HG03103 (cell line): Measurements from ENCODE around the gene ZDHHC14.

Experiments used
- ATAC-seq: cut with Tn5 transposase; IDR thresholded peaks from one replicate; pipeline ENCODE4 v1.9.1; 2021; ENCODE audit warnings: low read depth; ENCODE audit not compliant: unreplicated experiment

ZDHHC14 gene

GRCh38 chr6:157607317-157608109, 226.5 kb downstream of the ZDHHC14 start:
- no peak for ATAC-seq

GRCh38 chr6:157608221-157609075, 227.5 kb downstream of the ZDHHC14 start:
- no peak for ATAC-seq

- no peak for ATAC-seq
These were observed 228.1 kb downstream of the ZDHHC14 start for GRCh38 chr6:157609117-157609516.

- no peak for ATAC-seq
These were observed 228.6 kb downstream of the ZDHHC14 start for GRCh38 chr6:157609556-157609955.

- no peak for ATAC-seq
These were observed 229.5 kb downstream of the ZDHHC14 start for GRCh38 chr6:157610451-157610999.

GRCh38 chr6:157611406-157611805, 230.4 kb downstream of the ZDHHC14 start:
- no peak for ATAC-seq

GRCh38 chr6:157613011-157613522, 232.1 kb downstream of the ZDHHC14 start:
- ATAC-seq: no peak

GRCh38 chr6:157614026-157614568, 233.1 kb downstream of the ZDHHC14 start:
- no peak for ATAC-seq

GRCh38 chr6:157615420-157615769, 234.4 kb downstream of the ZDHHC14 start:
- ATAC-seq: no peak

GRCh38 chr6:157615951-157616350, 235.0 kb downstream of the ZDHHC14 start:
- no peak for ATAC-seq

GRCh38 chr6:157620944-157621343, 240.0 kb downstream of the ZDHHC14 start:
- no peak for ATAC-seq

GRCh38 chr6:157621406-157621805, 240.4 kb downstream of the ZDHHC14 start:
- ATAC-seq: no peak

- ATAC-seq: no peak
These were observed 241.4 kb downstream of the ZDHHC14 start for GRCh38 chr6:157622427-157622826.

- no peak for ATAC-seq
These were observed 244.1 kb downstream of the ZDHHC14 start for GRCh38 chr6:157625111-157625510.

GRCh38 chr6:157625764-157626163, 244.8 kb downstream of the ZDHHC14 start:
- no peak for ATAC-seq

- ATAC-seq: no peak
These were observed 246.4 kb downstream of the ZDHHC14 start for GRCh38 chr6:157627195-157627966.

- no peak for ATAC-seq
These were observed 247.5 kb downstream of the ZDHHC14 start for GRCh38 chr6:157628463-157628862.

- ATAC-seq: no peak
These were observed 248.2 kb downstream of the ZDHHC14 start for GRCh38 chr6:157629220-157629619.

GRCh38 chr6:157630463-157631080, 249.6 kb downstream of the ZDHHC14 start:
- no peak for ATAC-seq

- ATAC-seq: no peak
These were observed 250.4 kb downstream of the ZDHHC14 start for GRCh38 chr6:157631412-157631811.
